Gastrocnemius medialis (tissue), 4 donors: ENCODE data around the gene PRKD1.

Experiments
- POLR2A ChIP-seq, 2 donors: fragments of 450-650 bp; IDR thresholded peaks; one replicate each; pipeline ENCODE4 v1.6.1; 2017; ENCODE audit warnings: antibody characterized with exemption in 2 of 2, mild to moderate bottlenecking in 2 of 2, moderate library complexity in 2 of 2
- TF ChIP-seq, protein P1 (sequence below), 5 experiments: fragments of 450-650 bp in 3 of 5; fragments of 200-600 bp in 2 of 5; sonication (generic) in 2 of 5; IDR thresholded peaks in 4 of 5; conservative IDR thresholded peaks in 1 of 5; 1 replicate in 4 of 5; 2 replicates in 1 of 5; pipeline ENCODE4 v1.5.1; 2016 to 2019; ENCODE audit warnings: antibody characterized with exemption in 5 of 5, mild to moderate bottlenecking in 3 of 5, moderate library complexity in 3 of 5

DNA sequence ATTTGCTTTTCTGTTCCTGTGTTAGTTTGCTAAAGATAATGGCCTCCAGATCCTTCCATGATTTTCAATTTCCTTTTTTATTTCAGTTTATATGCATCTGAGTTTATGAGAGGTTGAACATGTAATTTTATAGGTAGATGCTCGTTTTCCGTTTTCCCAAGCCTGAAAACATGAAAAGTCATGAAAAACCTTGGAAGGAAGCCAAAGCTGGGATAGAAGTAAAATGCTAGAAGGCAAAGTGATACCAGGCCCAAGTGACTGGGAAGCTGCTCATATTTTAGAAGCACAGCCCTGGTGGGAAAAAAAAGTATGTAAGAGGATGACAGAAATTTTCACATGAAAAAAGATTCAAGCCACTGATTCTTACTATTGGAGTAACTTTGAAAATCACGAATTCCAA is 290.8 kb downstream of the PRKD1 start:
- no peak for TF ChIP-seq POLR2A (IDR thresholded peaks at IDR 0.05)
- TF ChIP-seq, protein P1, sequence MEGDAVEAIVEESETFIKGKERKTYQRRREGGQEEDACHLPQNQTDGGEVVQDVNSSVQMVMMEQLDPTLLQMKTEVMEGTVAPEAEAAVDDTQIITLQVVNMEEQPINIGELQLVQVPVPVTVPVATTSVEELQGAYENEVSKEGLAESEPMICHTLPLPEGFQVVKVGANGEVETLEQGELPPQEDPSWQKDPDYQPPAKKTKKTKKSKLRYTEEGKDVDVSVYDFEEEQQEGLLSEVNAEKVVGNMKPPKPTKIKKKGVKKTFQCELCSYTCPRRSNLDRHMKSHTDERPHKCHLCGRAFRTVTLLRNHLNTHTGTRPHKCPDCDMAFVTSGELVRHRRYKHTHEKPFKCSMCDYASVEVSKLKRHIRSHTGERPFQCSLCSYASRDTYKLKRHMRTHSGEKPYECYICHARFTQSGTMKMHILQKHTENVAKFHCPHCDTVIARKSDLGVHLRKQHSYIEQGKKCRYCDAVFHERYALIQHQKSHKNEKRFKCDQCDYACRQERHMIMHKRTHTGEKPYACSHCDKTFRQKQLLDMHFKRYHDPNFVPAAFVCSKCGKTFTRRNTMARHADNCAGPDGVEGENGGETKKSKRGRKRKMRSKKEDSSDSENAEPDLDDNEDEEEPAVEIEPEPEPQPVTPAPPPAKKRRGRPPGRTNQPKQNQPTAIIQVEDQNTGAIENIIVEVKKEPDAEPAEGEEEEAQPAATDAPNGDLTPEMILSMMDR (IDR thresholded peaks at IDR 0.05 in 4 of 5, conservative IDR thresholded peaks at IDR 0.05 in 1 of 5): no peak
